ENCODE measurements around the gene ICE2. TPM values are rescaled to one million over a fixed set of nuclear protein-coding genes. Genes with fewer than 3 reads are reported as not detected.

Gene ICE2
- total and polyA plus RNA-seq, 4 donors = 5.7 to 26.6 (median 16.8) TPM

DNA sequence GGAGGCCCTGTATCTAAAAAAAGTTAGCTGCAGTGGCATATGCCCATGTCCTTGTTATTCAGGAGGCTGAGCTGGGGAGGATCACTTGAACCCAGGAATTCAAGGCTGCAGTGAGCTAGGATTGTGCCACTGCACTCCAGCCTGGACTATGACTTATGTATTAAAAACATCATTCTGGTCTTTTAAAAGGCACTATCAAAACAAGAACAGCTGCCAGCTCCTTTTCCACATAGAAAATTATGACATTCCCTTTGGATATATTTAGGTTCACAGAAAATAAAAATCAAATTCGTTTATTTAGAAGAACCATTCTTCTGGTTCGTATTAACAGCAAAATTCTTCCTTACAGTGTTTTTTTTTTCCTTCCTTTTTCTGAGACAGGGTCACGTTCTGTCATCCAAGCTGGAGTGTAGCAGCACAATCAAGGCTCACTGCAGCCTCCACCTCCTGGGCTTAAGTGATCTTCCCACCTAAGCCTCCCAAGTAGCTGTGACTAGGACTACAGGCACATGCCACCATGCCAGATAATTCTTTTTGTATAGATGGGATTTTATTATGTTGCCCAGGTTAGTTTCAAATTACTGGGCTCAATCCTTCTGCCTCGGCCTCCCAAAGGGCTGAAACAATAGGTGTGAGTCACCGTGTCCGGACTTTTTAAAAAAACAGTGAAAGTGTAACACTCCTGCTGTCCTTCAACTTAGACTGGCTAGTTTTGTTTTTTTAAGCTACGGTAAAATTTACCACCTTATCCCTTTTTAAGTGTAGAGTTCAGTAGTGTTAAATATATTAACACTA, 13.9 kb downstream of the ICE2 start:
- Histone ChIP-seq H3K27ac (ENCODE audit: low read depth in 1 of 2, low read length in 2 of 2) (no peak overlapping the region), H3K9me3 (ENCODE audit: control insufficient read depth in 4 of 4, low read length in 3 of 4) (no peaks in the 10 kb centered on the region), H3K27me3 (ENCODE audit: control insufficient read depth in 4 of 4, insufficient read depth in 4 of 4, low read length in 3 of 4) (no peaks in the 10 kb centered on the region), H3K4me3 (ENCODE audit: low read depth in 1 of 3, low read length in 3 of 3) (no peak overlapping the region), H3K4me1 (ENCODE audit: control insufficient read depth in 4 of 4, insufficient read depth in 4 of 4, low read length in 3 of 4) (peaks cover 0 to 2% (median under 1%) of the 10 kb centered on the region in 4 donors), H3K36me3 (ENCODE audit: control insufficient read depth in 4 of 4, insufficient read depth in 3 of 4, low read depth in 1 of 4, low read length in 3 of 4) (peaks cover 3 to 29% (median 13%) of the 10 kb centered on the region in 4 donors), H3K9ac (ENCODE audit: low read depth in 1 of 2, low read length in 2 of 2) (no peak overlapping the region)
- WGBS = 91% methylated on average over 7 of the region's 7 CpGs
- TF ChIP-seq, protein P1, sequence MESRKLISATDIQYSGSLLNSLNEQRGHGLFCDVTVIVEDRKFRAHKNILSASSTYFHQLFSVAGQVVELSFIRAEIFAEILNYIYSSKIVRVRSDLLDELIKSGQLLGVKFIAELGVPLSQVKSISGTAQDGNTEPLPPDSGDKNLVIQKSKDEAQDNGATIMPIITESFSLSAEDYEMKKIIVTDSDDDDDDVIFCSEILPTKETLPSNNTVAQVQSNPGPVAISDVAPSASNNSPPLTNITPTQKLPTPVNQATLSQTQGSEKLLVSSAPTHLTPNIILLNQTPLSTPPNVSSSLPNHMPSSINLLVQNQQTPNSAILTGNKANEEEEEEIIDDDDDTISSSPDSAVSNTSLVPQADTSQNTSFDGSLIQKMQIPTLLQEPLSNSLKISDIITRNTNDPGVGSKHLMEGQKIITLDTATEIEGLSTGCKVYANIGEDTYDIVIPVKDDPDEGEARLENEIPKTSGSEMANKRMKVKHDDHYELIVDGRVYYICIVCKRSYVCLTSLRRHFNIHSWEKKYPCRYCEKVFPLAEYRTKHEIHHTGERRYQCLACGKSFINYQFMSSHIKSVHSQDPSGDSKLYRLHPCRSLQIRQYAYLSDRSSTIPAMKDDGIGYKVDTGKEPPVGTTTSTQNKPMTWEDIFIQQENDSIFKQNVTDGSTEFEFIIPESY (IDR thresholded peaks at IDR 0.05) = no peak
- no peak for TF ChIP-seq RXRA (IDR thresholded peaks at IDR 0.05)
- TF ChIP-seq, protein P2, sequence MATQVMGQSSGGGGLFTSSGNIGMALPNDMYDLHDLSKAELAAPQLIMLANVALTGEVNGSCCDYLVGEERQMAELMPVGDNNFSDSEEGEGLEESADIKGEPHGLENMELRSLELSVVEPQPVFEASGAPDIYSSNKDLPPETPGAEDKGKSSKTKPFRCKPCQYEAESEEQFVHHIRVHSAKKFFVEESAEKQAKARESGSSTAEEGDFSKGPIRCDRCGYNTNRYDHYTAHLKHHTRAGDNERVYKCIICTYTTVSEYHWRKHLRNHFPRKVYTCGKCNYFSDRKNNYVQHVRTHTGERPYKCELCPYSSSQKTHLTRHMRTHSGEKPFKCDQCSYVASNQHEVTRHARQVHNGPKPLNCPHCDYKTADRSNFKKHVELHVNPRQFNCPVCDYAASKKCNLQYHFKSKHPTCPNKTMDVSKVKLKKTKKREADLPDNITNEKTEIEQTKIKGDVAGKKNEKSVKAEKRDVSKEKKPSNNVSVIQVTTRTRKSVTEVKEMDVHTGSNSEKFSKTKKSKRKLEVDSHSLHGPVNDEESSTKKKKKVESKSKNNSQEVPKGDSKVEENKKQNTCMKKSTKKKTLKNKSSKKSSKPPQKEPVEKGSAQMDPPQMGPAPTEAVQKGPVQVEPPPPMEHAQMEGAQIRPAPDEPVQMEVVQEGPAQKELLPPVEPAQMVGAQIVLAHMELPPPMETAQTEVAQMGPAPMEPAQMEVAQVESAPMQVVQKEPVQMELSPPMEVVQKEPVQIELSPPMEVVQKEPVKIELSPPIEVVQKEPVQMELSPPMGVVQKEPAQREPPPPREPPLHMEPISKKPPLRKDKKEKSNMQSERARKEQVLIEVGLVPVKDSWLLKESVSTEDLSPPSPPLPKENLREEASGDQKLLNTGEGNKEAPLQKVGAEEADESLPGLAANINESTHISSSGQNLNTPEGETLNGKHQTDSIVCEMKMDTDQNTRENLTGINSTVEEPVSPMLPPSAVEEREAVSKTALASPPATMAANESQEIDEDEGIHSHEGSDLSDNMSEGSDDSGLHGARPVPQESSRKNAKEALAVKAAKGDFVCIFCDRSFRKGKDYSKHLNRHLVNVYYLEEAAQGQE (IDR thresholded peaks at IDR 0.05) = no peak
- DNase-seq (ENCODE audit: low spot score) = no peak

DNA sequence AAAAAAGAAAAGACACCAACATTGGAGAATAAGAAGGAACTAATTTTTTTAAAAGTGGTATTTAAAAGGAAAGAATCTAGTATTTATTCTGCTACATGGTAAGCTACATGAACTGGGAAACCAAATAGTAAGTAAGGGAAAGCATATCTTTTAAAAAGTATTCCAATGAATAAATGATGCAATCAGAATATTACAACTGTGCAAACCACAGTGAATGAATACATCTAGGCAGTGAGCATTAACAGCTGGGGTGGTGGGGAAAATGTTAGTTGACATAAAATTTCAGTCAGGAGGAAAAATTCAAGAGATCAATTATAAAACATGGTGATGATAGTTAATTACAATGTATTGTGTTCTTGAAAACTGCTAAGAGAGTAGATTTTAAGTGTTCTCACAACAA, 16.9 kb downstream of the ICE2 start:
- H3K36me3 ChIP-seq (ENCODE audit: control insufficient read depth in 4 of 4, insufficient read depth in 3 of 4, low read depth in 1 of 4, low read length in 3 of 4) = peaks cover 3 to 18% (median 8%) of the 10 kb centered on the region in 4 donors
- H3K9ac ChIP-seq (ENCODE audit: low read depth in 1 of 2, low read length in 2 of 2) = no peak overlapping the region
- TF ChIP-seq, protein P2 (IDR thresholded peaks at IDR 0.05) = no peak
- TF ChIP-seq RAD21 (IDR thresholded peaks at IDR 0.05) = no peak
- TF ChIP-seq FOXA2 (IDR thresholded peaks at IDR 0.05) = no peak
- no peak for TF ChIP-seq JUND (IDR thresholded peaks at IDR 0.05)
- TF ChIP-seq, protein P3, sequence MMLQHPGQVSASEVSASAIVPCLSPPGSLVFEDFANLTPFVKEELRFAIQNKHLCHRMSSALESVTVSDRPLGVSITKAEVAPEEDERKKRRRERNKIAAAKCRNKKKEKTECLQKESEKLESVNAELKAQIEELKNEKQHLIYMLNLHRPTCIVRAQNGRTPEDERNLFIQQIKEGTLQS (IDR thresholded peaks at IDR 0.05) = no peak
- no peak for TF ChIP-seq FOXA1 (IDR thresholded peaks at IDR 0.05)
- TF ChIP-seq HNF4G (IDR thresholded peaks at IDR 0.05) = no peak
- no peak for TF ChIP-seq SP1 (IDR thresholded peaks at IDR 0.05)
- TF ChIP-seq RXRA (IDR thresholded peaks at IDR 0.05) = no peak
- DNase-seq (ENCODE audit: low spot score) = no peak
- H3K27ac ChIP-seq (ENCODE audit: low read depth in 1 of 2, low read length in 2 of 2) = no peak overlapping the region
- H3K27me3 ChIP-seq (ENCODE audit: control insufficient read depth in 4 of 4, insufficient read depth in 4 of 4, low read length in 3 of 4) = no peaks in the 10 kb centered on the region
- H3K9me3 ChIP-seq (ENCODE audit: control insufficient read depth in 4 of 4, low read length in 3 of 4) = no peaks in the 10 kb centered on the region
- no peak overlapping the region for H3K4me3 ChIP-seq (ENCODE audit: low read depth in 1 of 3, low read length in 3 of 3)
- no peaks in the 10 kb centered on the region for H3K4me1 ChIP-seq (ENCODE audit: control insufficient read depth in 4 of 4, insufficient read depth in 4 of 4, low read length in 3 of 4)

Measured in liver (tissue), 9 donors.